DMS153 treated with DMSO at 0.1 percent for 48 hours (cell line): ENCODE measurements around the gene ROCK2.

ENCODE experiments used
- DNase-seq: peaks from one replicate; lab custom pipeline; 2025; ENCODE audit not compliant: unreplicated experiment; lab: John Stamatoyannopoulos, UW

Gene ROCK2

GRCh38 chr2:11312770-11313471 lies 31.5 kb downstream of the ROCK2 start:
- DNase-seq, result no peak

- no peak for DNase-seq
These were observed 32.9 kb downstream of the ROCK2 start for GRCh38 chr2:11311543-11311942.

- no peak for DNase-seq
These were observed 34.2 kb downstream of the ROCK2 start for GRCh38 chr2:11310212-11310611.

GRCh38 chr2:11309706-11310105 lies 34.7 kb downstream of the ROCK2 start:
- DNase-seq, result no peak

GRCh38 chr2:11307764-11308415 lies 36.5 kb downstream of the ROCK2 start:
- DNase-seq, result no peak

- DNase-seq, result no peak
These were observed 38.5 kb downstream of the ROCK2 start for GRCh38 chr2:11305958-11306357.

GRCh38 chr2:11305338-11305737 lies 39.1 kb downstream of the ROCK2 start:
- no peak for DNase-seq

- no peak for DNase-seq
These were observed 40.0 kb downstream of the ROCK2 start for GRCh38 chr2:11304476-11304875.

- DNase-seq, result no peak
These were observed 41.0 kb downstream of the ROCK2 start for GRCh38 chr2:11303290-11304013.

GRCh38 chr2:11299439-11299838 lies 45.0 kb downstream of the ROCK2 start:
- no peak for DNase-seq

- no peak for DNase-seq
These were observed 45.8 kb downstream of the ROCK2 start for GRCh38 chr2:11298592-11298991.

- no peak for DNase-seq
These were observed 48.0 kb downstream of the ROCK2 start for GRCh38 chr2:11296401-11296800.

- DNase-seq, result no peak
These were observed 51.8 kb downstream of the ROCK2 start for GRCh38 chr2:11292464-11293255.

- no peak for DNase-seq
These were observed 53.7 kb downstream of the ROCK2 start for GRCh38 chr2:11290713-11291112.

GRCh38 chr2:11290211-11290610 lies 54.2 kb downstream of the ROCK2 start:
- no peak for DNase-seq

GRCh38 chr2:11288431-11288830 lies 56.0 kb downstream of the ROCK2 start:
- DNase-seq, result no peak

GRCh38 chr2:11286749-11287148 lies 57.7 kb downstream of the ROCK2 start:
- no peak for DNase-seq

- no peak for DNase-seq
These were observed 58.1 kb downstream of the ROCK2 start for GRCh38 chr2:11286323-11286722.

- no peak for DNase-seq
These were observed 58.9 kb downstream of the ROCK2 start for GRCh38 chr2:11285499-11285898.

GRCh38 chr2:11281186-11281585 lies 63.2 kb downstream of the ROCK2 start:
- no peak for DNase-seq

GRCh38 chr2:11280713-11281112 lies 63.7 kb downstream of the ROCK2 start:
- no peak for DNase-seq
